NAMALWA (cell line): ENCODE measurements around the gene LPP.

Experiments
- DNase-seq: peaks from one replicate; pipeline ENCODE4 v3.0.0-alpha.2; 2015; ENCODE audit warnings: low spot score

LPP gene

GRCh38 chr3:188839187-188839695 lies 685.3 kb downstream of the LPP start:
- no peak for DNase-seq

GRCh38 chr3:188840290-188840689 lies 686.3 kb downstream of the LPP start:
- DNase-seq = no peak

DNA sequence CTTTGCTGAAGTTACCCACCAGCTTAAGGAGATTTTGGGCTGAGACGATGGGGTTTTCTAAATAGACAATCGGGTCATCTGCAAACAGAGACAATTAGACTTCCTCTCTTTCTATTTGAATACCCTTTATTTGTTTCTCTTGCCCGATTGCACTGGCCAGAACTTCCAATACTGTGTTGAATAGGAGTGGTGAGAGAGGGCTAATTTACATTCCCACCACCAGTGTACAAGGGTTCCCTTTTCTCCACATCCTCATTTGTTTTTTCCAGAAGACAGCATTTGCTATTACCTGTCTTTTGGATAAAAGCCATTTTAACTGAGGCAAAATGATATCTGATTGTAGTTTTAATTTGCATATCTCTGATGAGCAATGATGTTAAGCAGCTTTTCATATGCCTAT lies 687.9 kb downstream of the LPP start:
- DNase-seq = no peak

GRCh38 chr3:188842639-188843038 lies 688.7 kb downstream of the LPP start:
- no peak for DNase-seq

DNA sequence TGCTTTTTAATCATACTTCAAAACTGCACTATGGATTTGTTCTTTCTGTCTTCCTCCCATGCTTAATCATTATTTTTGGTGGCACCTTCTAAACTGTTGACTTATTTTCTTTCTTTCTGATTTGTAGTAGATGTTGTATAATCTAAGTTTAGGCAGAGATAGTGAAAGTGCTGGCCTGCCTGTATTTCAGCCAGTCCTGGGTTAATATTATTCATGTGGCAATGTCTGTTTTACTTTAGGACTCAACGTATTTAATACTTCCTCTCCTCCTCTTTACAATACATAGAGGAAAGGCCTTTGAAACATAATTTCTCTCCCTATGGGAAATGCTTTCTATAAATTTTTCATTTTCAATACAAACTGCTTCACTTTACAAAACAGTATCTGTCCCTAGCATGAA lies 690.1 kb downstream of the LPP start:
- no peak for DNase-seq

DNA sequence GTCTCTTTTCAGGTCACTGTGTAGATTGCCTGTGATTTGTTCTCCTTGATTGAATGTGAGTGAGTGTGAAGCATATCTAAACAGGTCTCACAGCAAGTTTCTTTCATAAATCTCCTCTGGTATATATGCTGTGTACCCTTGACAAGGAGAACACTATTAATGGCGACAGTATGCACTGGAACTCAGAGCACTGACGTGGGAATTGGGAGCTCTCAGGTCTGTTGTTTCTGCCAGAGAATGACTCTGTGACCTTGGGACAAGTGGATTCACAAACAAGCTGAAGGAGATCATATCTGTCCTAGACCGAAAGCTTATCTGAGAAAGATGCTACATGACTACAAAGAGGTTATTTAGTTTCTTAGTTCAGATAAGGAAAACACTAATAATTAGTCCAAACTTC lies 691.6 kb downstream of the LPP start:
- DNase-seq = no peak

DNA sequence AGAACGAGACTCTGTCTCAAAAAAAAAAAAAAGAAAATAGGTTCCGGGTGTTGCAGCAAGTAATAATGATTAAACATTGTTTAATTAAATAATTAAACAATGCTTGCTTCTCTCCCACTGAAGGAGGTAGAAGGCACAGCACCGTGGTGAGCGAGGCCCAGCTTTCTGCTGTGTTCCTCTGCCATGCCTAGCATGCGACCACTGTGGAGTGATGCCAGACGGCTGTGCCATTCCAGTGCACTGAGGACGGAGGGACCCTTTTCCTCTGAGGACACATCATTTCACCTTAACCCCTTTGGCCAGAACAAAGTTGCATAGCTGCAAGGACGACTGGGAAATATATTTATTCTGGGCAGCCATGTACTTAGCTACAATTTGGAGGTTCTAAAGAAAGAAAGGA lies 695.0 kb downstream of the LPP start:
- DNase-seq = no peak

DNA sequence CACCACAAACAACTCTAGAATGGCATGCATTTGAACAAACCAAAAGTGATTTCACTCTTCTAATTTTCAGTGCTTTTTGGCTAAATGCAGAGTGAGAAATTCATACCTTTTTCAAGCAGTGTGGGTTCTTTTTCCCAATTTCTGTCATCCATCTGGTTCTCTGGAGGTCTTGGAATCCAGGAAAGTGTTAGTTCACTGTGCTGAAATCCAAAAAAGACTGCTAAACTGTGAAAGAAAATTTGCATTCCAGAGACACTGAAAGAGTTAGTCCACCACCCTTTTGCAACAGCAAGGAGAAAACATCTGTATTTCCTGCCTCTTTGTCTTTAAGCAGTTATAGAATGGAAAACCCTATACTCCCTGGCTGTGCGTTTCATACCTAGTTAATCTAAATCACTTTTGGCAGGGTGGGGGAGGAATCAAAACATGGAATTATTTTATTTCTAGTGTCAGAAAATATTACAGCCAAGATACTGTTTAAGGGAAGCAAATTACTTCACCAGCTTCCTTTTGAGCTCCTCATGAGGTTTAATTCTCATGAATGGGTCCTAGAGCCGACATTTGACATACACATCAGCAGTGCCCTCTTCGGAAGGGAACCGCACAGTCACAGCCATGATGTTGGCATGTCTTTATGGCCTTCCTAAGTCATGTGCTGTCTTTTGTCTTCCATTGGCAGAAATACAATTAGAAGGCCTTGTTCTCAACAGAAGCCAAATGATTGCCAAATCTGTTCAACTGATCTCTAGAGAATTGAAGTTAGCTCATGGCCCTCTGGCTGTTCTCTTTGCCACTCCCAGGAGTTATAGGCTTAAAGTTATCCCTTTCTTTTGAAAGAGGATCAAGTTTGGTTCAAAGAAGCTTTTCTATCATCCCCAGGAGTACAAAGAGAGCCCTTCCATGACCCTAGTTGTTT lies 700.2 kb downstream of the LPP start:
- DNase-seq = no peak

DNA sequence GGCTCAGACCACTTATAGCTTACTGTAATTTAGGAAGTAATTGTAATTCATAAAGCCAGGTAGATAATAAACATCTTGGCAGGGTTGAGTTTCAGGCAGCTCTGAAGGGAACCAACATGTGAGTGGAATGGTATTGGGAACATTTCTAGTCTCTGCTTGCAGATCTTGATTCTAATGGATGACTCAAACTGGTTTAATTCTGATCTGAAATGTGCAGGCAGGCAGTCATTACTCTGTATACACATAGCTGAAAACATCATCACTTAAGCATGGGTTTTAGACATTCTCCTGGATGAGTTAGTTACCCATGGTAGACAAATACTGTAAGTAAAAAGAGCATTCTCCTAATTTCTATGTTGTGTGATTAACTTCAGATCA lies 700.8 kb downstream of the LPP start:
- DNase-seq = no peak

- no peak for DNase-seq
These were observed 701.7 kb downstream of the LPP start for GRCh38 chr3:188855675-188856074.

- DNase-seq = no peak
These were observed 706.2 kb downstream of the LPP start for GRCh38 chr3:188860147-188860546.

DNA sequence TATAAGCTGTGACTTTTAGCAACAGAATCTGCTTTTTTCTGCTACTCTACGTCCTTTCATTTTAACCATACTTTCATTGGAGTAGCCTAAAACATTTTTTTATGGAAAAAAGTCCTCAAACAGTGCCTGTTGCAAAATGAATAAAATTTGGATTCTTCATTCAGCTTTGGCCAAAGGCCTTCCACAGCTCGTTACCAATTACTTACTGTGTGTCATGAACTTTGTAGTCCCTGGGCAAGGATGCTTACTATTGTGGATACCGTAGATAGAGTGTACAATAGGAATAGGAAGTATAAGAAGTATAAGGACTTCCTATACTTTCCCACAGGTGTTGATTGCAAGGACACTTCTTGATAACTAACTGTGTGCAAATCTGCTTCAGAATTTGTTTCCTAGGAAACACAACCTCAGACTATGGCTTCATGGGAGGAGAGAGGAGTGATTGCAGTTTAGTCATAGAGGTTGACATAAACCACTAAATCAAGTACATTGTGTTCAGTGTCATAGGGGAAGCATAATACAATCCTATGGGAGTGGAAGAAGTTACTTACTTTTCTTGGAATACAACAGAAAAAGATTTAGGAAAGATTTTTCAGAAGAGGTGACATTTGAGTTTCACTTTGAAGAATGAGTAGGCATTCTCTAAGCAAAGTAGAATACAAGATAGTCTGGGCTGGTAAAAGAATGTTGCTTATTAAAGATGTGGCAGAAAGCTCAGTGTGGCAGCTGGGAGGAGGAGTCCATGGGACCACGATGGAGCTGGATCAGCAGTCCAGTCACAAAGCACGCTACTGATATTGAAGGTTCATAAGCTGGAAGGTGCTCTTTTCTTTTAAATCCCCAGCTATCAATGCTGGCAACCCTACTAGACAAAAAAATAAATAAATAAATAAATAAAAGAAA lies 708.1 kb downstream of the LPP start:
- DNase-seq = no peak

DNA sequence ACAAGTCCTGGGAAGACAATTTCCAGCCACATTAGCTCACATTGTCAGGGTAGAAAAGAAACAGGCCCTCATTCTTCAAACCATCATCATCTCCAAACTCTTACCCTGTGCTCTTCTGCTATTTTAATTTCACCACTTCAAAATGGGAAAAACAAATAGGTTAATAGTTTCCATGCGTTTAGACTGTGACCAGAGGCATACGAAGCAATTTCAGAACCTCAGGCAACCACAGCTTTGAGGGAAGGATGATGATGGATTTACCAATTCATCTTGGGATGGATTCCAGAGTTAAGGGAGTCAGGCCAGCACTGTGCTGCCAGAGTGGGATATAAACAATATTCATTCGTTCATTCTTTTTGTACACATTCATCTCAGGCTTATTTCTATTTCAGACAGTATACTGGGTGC lies 710.0 kb downstream of the LPP start:
- DNase-seq = no peak

- no peak for DNase-seq
These were observed 713.8 kb downstream of the LPP start for GRCh38 chr3:188867691-188868265.

DNA sequence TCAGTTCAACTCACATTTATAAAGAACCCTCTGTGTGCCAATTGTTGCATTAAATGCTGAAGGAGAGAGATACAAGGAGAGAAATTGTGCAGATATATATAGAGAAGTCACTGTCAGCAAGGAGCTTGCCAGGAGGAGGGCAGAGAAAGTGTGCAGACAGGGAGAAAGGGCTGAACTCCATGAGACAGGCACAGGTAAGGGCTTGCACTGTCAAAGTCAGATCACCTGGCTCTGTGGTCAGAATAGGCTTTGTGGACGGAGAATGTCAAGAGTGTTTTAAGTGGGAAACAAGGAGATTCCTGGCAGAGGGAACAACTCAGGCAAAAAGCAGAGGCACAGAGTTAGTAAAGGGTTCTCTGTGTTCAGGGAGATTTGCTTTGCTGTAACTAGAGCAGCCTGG lies 714.8 kb downstream of the LPP start:
- no peak for DNase-seq

- DNase-seq = no peak
These were observed 715.7 kb downstream of the LPP start for GRCh38 chr3:188869628-188870027.

GRCh38 chr3:188870431-188870830 lies 716.5 kb downstream of the LPP start:
- DNase-seq = no peak

DNA sequence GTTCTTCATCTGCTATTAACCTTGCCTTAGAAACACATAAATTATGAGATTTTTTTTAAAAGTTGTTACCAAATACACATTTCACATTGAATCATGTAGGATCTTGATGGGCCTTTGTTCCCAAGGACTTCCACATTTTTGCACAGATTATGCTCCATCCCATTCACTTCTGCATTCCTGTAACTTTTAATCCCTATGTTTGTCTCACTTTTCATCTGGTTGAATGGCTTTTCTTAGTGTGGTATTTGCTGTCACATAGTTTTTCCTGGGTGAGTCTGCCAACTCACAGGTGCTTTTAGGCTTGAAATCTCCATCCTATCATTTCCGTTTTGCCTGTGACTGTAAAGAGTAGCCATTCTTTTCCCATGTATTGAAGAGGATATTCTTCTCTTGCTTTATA lies 720.6 kb downstream of the LPP start:
- no peak for DNase-seq

- no peak for DNase-seq
These were observed 721.5 kb downstream of the LPP start for GRCh38 chr3:188875413-188875812.

DNA sequence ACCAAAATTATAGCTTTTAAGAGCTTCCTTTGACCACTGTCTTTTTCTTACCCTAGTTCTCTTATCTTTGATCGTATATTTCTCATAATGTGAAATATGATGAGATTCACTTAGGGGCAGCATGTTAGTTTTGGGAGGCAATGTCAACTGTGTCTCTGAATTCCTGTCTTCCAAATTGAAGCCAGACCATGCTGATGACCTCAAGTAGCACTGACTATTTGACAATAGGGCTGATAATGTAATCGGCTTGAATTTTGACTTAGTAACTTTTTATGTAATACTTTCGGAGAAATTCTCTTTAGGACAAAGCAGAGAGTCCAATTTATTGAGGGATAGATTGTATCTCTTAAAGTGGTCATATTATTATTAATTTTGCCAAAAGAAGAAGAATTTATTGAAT lies 722.4 kb downstream of the LPP start:
- no peak for DNase-seq

GRCh38 chr3:188877381-188877780 lies 723.4 kb downstream of the LPP start:
- DNase-seq = no peak

GRCh38 chr3:188878076-188878475 lies 724.1 kb downstream of the LPP start:
- DNase-seq = no peak
